Stimulated activated CD4-positive, alpha-beta T cell treated with anti-CD3 and anti-CD28 coated beads, Interleukin-1b, Interleukin-23, amount 100 ng/mL, for 4 hours (primary cell): ENCODE results near the gene SRP72.

ENCODE experiments used
- DNase-seq, 2 donors: peaks; one replicate each; pipeline ENCODE4 v3.0.0-alpha.2; 2020; ENCODE audit warnings: low read depth in 2 of 2

SRP72 gene

GRCh38 chr4:56550642-56551041 lies 83.2 kb downstream of the SRP72 start:
- no peak for DNase-seq

GRCh38 chr4:56551516-56551915 lies 84.1 kb downstream of the SRP72 start:
- DNase-seq, result no peak

GRCh38 chr4:56552273-56552672 lies 84.9 kb downstream of the SRP72 start:
- DNase-seq, result no peak
